HuH-7 (cell line): Measurements from ENCODE around the gene SLC35G6.
A peak's percentile ranks its signal among the peaks of the same experiment; 100 is the strongest.
"Not testable (repeated sequence)": the region's sequence is repeated elsewhere in the genome, so short reads cannot be mapped to it uniquely, and the experiment has no call there.

Source experiments
- DNase-seq: peaks from one replicate; pipeline ENCODE4 v3.0.0; 2011; ENCODE audit warnings: low spot score

SLC35G6 gene

GRCh38 chr17:7479213-7480088, 1.8 kb upstream of the SLC35G6 start, which contains the start of gene ZBTB4:
Gene ZBTB4 (minus strand): TSS chr17:7479631. CDS start chr17:7466801, 12,830 bp downstream.
- DNase-seq: peak; percentile 53

GRCh38 chr17:7480089-7480384, 1.2 kb upstream of the SLC35G6 start:
- no peak for DNase-seq

GRCh38 chr17:7481842-7482741, 846 bp downstream of the SLC35G6 start:
- DNase-seq: not testable (repeated sequence)

GRCh38 chr17:7482742-7483088, 1.5 kb downstream of the SLC35G6 start:
- DNase-seq: not testable (repeated sequence)

- peak; percentile 70 for DNase-seq
Measured at GRCh38 chr17:7483255-7484066, 2.2 kb downstream of the SLC35G6 start.

GRCh38 chr17:7484067-7484918, 3.0 kb downstream of the SLC35G6 start, which contains the start of gene POLR2A:
Gene POLR2A (plus strand): TSS chr17:7484366.
- DNase-seq: peak; percentile 82

- no peak for DNase-seq
Measured at GRCh38 chr17:7484919-7485377, 3.7 kb downstream of the SLC35G6 start.

GRCh38 chr17:7486181-7486580, 4.9 kb downstream of the SLC35G6 start:
- DNase-seq: no peak

- no peak for DNase-seq
Measured at GRCh38 chr17:7490144-7490543, 8.9 kb downstream of the SLC35G6 start.

- DNase-seq: no peak
Measured at GRCh38 chr17:7491583-7491982, 10.3 kb downstream of the SLC35G6 start.

GRCh38 chr17:7493941-7494340, 12.7 kb downstream of the SLC35G6 start:
- DNase-seq: no peak

GRCh38 chr17:7495906-7496434, 14.7 kb downstream of the SLC35G6 start:
- no peak for DNase-seq

GRCh38 chr17:7496470-7497183, 15.4 kb downstream of the SLC35G6 start:
- DNase-seq: no peak

- no peak for DNase-seq
Measured at GRCh38 chr17:7497228-7497627, 16.0 kb downstream of the SLC35G6 start.

- DNase-seq: no peak
Measured at GRCh38 chr17:7497636-7498035, 16.4 kb downstream of the SLC35G6 start.

GRCh38 chr17:7499161-7499560, 17.9 kb downstream of the SLC35G6 start:
- DNase-seq: no peak

GRCh38 chr17:7501729-7502128, 20.5 kb downstream of the SLC35G6 start:
- DNase-seq: no peak

GRCh38 chr17:7502171-7502847, 21.1 kb downstream of the SLC35G6 start:
- DNase-seq: no peak

GRCh38 chr17:7502987-7503386, 21.7 kb downstream of the SLC35G6 start:
- no peak for DNase-seq

GRCh38 chr17:7503521-7503920, 22.3 kb downstream of the SLC35G6 start:
- DNase-seq: no peak
